Mesenchymal stem cell (in vitro differentiated cells and primary cell): ENCODE results near the gene IGF2R.

Source experiments
- DNase-seq: peaks from one replicate; pipeline ENCODE4 v3.0.0-alpha.2; 2013
- H2AFZ ChIP-seq: one replicate; pipeline ENCODE4 v1.6.1; 2013; ENCODE audit warnings: low read depth, mild to moderate bottlenecking, control low read depth, inconsistent platforms, low read length, moderate library complexity
- H2AK5ac ChIP-seq: 2 replicates; pipeline ENCODE4 v1.6.1; 2013; ENCODE audit warnings: low read length, moderate library complexity, mild to moderate bottlenecking, inconsistent platforms; ENCODE audit not compliant: severe bottlenecking
- H2BK120ac ChIP-seq: one replicate; pipeline ENCODE4 v1.6.1; 2013; ENCODE audit warnings: low read depth, mild to moderate bottlenecking, inconsistent platforms, low read length, moderate library complexity
- H2BK12ac ChIP-seq, 2 experiments: one replicate each; pipeline ENCODE4 v1.6.1; 2013; ENCODE audit warnings: inconsistent platforms in 2 of 2, low read length in 2 of 2, mild to moderate bottlenecking in 2 of 2, moderate library complexity in 2 of 2, control low read depth in 1 of 2
- H2BK15ac ChIP-seq: one replicate; pipeline ENCODE4 v1.6.1; 2013; ENCODE audit warnings: mild to moderate bottlenecking, low read depth, inconsistent platforms; ENCODE audit not compliant: poor library complexity, severe bottlenecking
- H2BK5ac ChIP-seq: 2 replicates; pipeline ENCODE4 v1.6.1; 2013; ENCODE audit warnings: low read depth, mild to moderate bottlenecking, low read length, control low read depth, inconsistent platforms; ENCODE audit not compliant: poor library complexity, severe bottlenecking
- H3K14ac ChIP-seq, 2 experiments: one replicate each; pipeline ENCODE4 v1.6.1; 2013; ENCODE audit warnings: inconsistent platforms in 2 of 2, low read length in 2 of 2, control low read depth in 1 of 2, mild to moderate bottlenecking in 1 of 2, moderate library complexity in 1 of 2
- H3K18ac ChIP-seq, 2 experiments: one replicate each; pipeline ENCODE4 v1.6.1; 2013; ENCODE audit warnings: inconsistent platforms in 2 of 2, low read length in 2 of 2, control low read depth in 1 of 2, low read depth in 1 of 2, mild to moderate bottlenecking in 1 of 2
- H3K23ac ChIP-seq, 2 experiments: one replicate each; pipeline ENCODE4 v1.6.1; 2013; ENCODE audit warnings: inconsistent platforms in 2 of 2, low read length in 2 of 2, mild to moderate bottlenecking in 2 of 2, moderate library complexity in 2 of 2, control low read depth in 1 of 2
- H3K27ac ChIP-seq: 2 replicates; pipeline ENCODE4 v1.5.1; 2013; ENCODE audit warnings: mild to moderate bottlenecking, moderate library complexity, low read length, control low read depth, inconsistent platforms; ENCODE audit not compliant: poor library complexity, severe bottlenecking
- H3K27me3 ChIP-seq, 2 experiments: 2 replicates each; pipeline versions ENCODE4 v1.6.1 to v1.7.0; 2013; ENCODE audit warnings: low read length in 2 of 2, mild to moderate bottlenecking in 2 of 2, moderate library complexity in 2 of 2, control low read depth in 1 of 2, inconsistent platforms in 1 of 2; ENCODE audit not compliant: control insufficient read depth in 1 of 2, insufficient read depth in 1 of 2
- H3K36me3 ChIP-seq, 2 experiments: 2 replicates each; pipeline versions ENCODE4 v1.6.1 to v1.7.0; 2013; ENCODE audit warnings: low read length in 2 of 2, control low read depth in 1 of 2, inconsistent platforms in 1 of 2, low read depth in 1 of 2, mild to moderate bottlenecking in 1 of 2; ENCODE audit not compliant: insufficient read depth in 2 of 2, control insufficient read depth in 1 of 2
- H3K4ac ChIP-seq, 2 experiments: one replicate each; pipeline ENCODE4 v1.6.1; 2013; ENCODE audit warnings: inconsistent platforms in 2 of 2, low read length in 2 of 2, mild to moderate bottlenecking in 2 of 2, moderate library complexity in 2 of 2, control low read depth in 1 of 2, low read depth in 1 of 2
- H3K4me1 ChIP-seq: 2 replicates; pipeline ENCODE4 v1.6.1; 2013; ENCODE audit warnings: low read depth, low read length, control low read depth; ENCODE audit not compliant: control insufficient read depth, insufficient read depth
- H3K4me2 ChIP-seq: 2 replicates; pipeline ENCODE4 v1.6.1; 2013; ENCODE audit warnings: low read length, mild to moderate bottlenecking, inconsistent platforms; ENCODE audit not compliant: poor library complexity, severe bottlenecking
- H3K4me3 ChIP-seq, 2 experiments: 2 replicates each; pipeline versions ENCODE4 v1.5.1 to v1.7.0; 2013; ENCODE audit warnings: low read length in 2 of 2, mild to moderate bottlenecking in 2 of 2, control low read depth in 1 of 2, low read depth in 1 of 2; ENCODE audit not compliant: insufficient read depth in 1 of 2
- H3K79me1 ChIP-seq: replicated peaks from 2 replicates; pipeline ENCODE4 v1.6.1; 2013; ENCODE audit warnings: mild to moderate bottlenecking, control low read depth, low read length, inconsistent platforms; ENCODE audit not compliant: poor library complexity, severe bottlenecking
- H3K9ac ChIP-seq: 2 replicates; pipeline ENCODE4 v1.7.0; 2013; ENCODE audit warnings: mild to moderate bottlenecking, low read length, moderate library complexity
- H3K9me3 ChIP-seq: 2 replicates; pipeline ENCODE4 v1.7.0; 2013; ENCODE audit warnings: mild to moderate bottlenecking, low read length; ENCODE audit not compliant: control insufficient read depth
- H4K8ac ChIP-seq: one replicate; pipeline ENCODE4 v1.6.1; 2013; ENCODE audit warnings: inconsistent platforms, mild to moderate bottlenecking, low read length, moderate library complexity
- H4K91ac ChIP-seq: one replicate; pipeline ENCODE4 v1.6.1; 2013; ENCODE audit warnings: mild to moderate bottlenecking, low read length, inconsistent platforms
- WGBS: methylation state at CpG from one replicate; pipeline ENCODE4 v1.1.7; 2013; ENCODE audit warnings: mixed read lengths; 5-methylcytosine and 5-hydroxymethylcytosine counted together

Gene IGF2R

GRCh38 chr6:160106010-160106409 lies 137.1 kb downstream of the IGF2R start:
- no peak overlapping the region for H3K4me2 ChIP-seq
- H3K36me3 ChIP-seq = peaks cover 68 to 89% of the 10 kb centered on the region in 2 experiments
- no peak overlapping the region for H4K8ac ChIP-seq
- no peak overlapping the region for H3K14ac ChIP-seq
- over 99% methylated on average over 12 of the region's 14 CpGs for WGBS
- no peak overlapping the region for H2BK12ac ChIP-seq
- H3K23ac ChIP-seq = no peak overlapping the region
- H4K91ac ChIP-seq = no peak overlapping the region
- H2BK120ac ChIP-seq = no peak overlapping the region
- no peak for DNase-seq
- no peak overlapping the region for H3K4ac ChIP-seq
- no peak overlapping the region for H3K4me3 ChIP-seq
- H2AK5ac ChIP-seq = no peak overlapping the region
- no peak overlapping the region for H2BK5ac ChIP-seq
- H3K4me1 ChIP-seq = peaks cover 5% of the 10 kb centered on the region
- peaks cover 35% of the 10 kb centered on the region for H3K79me1 ChIP-seq
- no peaks in the 10 kb centered on the region for H3K27me3 ChIP-seq
- no peak overlapping the region for H2AFZ ChIP-seq
- no peak overlapping the region for H3K27ac ChIP-seq
- H2BK15ac ChIP-seq = no peak overlapping the region
- H3K9ac ChIP-seq = no peak overlapping the region
- no peak overlapping the region for H3K18ac ChIP-seq
- no peaks in the 10 kb centered on the region for H3K9me3 ChIP-seq

GRCh38 chr6:160106701-160107100 lies 137.8 kb downstream of the IGF2R start:
- Histone ChIP-seq H2BK5ac (no peak overlapping the region), H2BK12ac (no peak overlapping the region), H3K4me1 (peaks cover 5% of the 10 kb centered on the region), H3K27me3 (no peaks in the 10 kb centered on the region), H3K79me1 (peaks cover 29% of the 10 kb centered on the region), H2AFZ (no peak overlapping the region), H3K23ac (no peak overlapping the region), H2BK120ac (no peak overlapping the region), H3K9ac (no peak overlapping the region), H3K4ac (no peak overlapping the region), H3K27ac (no peak overlapping the region), H3K18ac (no peak overlapping the region), H3K9me3 (no peaks in the 10 kb centered on the region), H3K4me3 (no peak overlapping the region), H2BK15ac (no peak overlapping the region), H3K36me3 (peaks cover 61 to 83% of the 10 kb centered on the region in 2 experiments), H3K4me2 (no peak overlapping the region), H4K8ac (no peak overlapping the region), H4K91ac (no peak overlapping the region), H2AK5ac (no peak overlapping the region), H3K14ac (no peak overlapping the region)
- DNase-seq = no peak
- 97% methylated on average over 3 of the region's 4 CpGs for WGBS

- Histone ChIP-seq H3K4me3 (no peak overlapping the region), H3K27me3 (no peaks in the 10 kb centered on the region), H3K4me1 (peaks cover 4% of the 10 kb centered on the region), H2BK120ac (no peak overlapping the region), H2AK5ac (no peak overlapping the region), H2AFZ (no peak overlapping the region), H3K23ac (no peak overlapping the region), H3K4ac (no peak overlapping the region), H3K4me2 (no peak overlapping the region), H2BK12ac (no peak overlapping the region), H2BK5ac (no peak overlapping the region), H3K36me3 (peaks cover 51 to 73% of the 10 kb centered on the region in 2 experiments), H4K8ac (no peak overlapping the region), H4K91ac (no peak overlapping the region), H3K18ac (no peak overlapping the region), H2BK15ac (no peak overlapping the region), H3K9ac (no peak overlapping the region), H3K79me1 (peaks cover 16% of the 10 kb centered on the region), H3K27ac (no peak overlapping the region), H3K9me3 (no peaks in the 10 kb centered on the region), H3K14ac (no peak overlapping the region)
- no peak for DNase-seq
- WGBS = 97% methylated on average over 5 of the region's 5 CpGs
These were observed 139.2 kb downstream of the IGF2R start for GRCh38 chr6:160108077-160108476.

- no peak overlapping the region for H2AK5ac ChIP-seq
- no peak overlapping the region for H3K18ac ChIP-seq
- peak; percentile 21 for DNase-seq
- H4K8ac ChIP-seq = no peak overlapping the region
- no peak overlapping the region for H3K27ac ChIP-seq
- peaks cover 39 to 50% of the 10 kb centered on the region in 2 experiments for H3K36me3 ChIP-seq
- no peak overlapping the region for H3K4me3 ChIP-seq
- no peak overlapping the region for H2BK5ac ChIP-seq
- no peak overlapping the region for H3K4ac ChIP-seq
- H3K9ac ChIP-seq = no peak overlapping the region
- peaks cover 4% of the 10 kb centered on the region for H3K4me1 ChIP-seq
- no peak overlapping the region for H3K14ac ChIP-seq
- H2BK120ac ChIP-seq = no peak overlapping the region
- no peak overlapping the region for H2BK12ac ChIP-seq
- no peak overlapping the region for H3K23ac ChIP-seq
- H2BK15ac ChIP-seq = no peak overlapping the region
- no peak overlapping the region for H2AFZ ChIP-seq
- H3K4me2 ChIP-seq = no peak overlapping the region
- H3K9me3 ChIP-seq = no peaks in the 10 kb centered on the region
- H4K91ac ChIP-seq = no peak overlapping the region
- H3K27me3 ChIP-seq = no peaks in the 10 kb centered on the region
- H3K79me1 ChIP-seq = peaks cover 7% of the 10 kb centered on the region
These were observed 141.8 kb downstream of the IGF2R start for GRCh38 chr6:160110586-160111123.
